Measurements from ENCODE around the gene MLXIP.

Gene MLXIP

DNA sequence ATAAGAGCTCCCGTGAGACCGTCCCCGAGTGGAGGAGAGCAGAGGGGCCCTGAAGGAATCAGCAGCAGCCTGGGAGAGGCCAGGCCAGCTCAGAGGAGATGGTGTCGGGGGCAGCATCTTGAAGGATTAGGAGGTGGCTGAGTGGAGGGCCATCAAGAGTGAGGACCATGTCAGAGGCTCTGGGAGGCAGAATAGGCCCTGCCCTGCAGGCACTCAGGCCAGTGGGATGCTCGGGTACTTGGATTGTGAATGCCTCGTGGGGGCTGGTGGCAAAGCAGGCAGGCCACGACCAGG, 47.7 kb downstream of the MLXIP start:
- DNase-seq (ENCODE audit: low read depth) = no peak

DNA sequence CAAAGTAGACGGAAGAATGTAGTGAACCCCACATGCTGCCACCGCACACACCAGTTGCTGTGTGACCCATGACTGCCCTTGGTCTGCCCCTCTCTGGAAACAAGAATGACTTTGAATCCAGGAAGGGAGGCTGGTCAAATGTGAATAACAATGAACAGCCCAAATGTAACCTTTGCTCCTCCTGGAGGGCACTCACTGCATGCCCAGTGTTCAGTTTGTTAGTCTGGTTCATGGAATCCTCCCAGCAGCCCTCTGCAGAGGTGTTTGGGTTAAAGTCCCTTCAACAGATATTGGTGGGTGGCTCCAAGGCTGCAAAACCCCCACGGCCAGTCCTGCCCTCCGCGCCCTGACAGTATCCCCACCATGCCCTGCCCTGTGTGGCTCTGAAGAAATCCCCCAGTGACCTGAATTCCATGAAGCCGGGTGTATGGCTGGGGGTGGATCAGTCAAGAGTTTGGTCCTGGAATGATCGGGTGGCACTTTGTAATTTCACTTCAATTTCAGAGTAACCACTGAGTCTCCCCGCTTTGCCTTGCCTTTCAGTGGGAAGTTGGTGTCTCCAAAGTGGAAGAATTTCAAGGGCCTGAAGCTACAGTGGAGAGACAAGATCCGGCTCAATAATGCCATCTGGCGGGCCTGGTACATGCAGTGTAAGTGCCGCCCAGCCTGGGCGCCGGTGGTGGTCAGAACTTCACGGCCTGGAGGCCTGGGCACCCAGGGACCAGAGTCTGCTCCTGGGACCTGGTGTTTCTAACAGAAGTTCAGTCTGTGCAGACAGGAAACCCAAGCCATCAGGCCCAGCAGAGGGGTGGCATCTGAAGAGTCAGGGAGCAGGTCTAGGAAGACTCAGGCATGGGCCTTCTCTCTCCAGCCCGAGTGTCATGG, 48.4 kb downstream of the MLXIP start:
- no peak for DNase-seq (ENCODE audit: low read depth)

DNA sequence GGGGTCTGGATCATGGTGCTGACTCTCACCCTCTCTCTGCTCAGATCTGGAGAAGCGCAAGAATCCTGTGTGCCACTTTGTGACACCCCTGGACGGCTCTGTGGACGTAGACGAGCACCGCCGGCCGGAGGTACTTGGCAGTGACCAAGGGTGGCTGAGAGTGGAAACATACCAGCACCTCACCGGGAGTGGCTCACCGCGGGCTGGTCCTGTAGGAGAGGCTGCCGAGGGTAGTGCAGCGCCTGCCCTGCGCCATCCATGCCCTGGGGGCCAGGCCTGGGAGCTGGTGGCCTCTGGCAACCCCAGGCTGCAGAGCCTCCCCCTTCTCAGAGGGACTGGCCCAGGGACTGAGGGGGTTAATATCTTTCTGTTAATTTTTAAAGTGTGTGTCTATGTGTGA, 49.3 kb downstream of the MLXIP start:
- DNase-seq (ENCODE audit: low read depth) = no peak

DNA sequence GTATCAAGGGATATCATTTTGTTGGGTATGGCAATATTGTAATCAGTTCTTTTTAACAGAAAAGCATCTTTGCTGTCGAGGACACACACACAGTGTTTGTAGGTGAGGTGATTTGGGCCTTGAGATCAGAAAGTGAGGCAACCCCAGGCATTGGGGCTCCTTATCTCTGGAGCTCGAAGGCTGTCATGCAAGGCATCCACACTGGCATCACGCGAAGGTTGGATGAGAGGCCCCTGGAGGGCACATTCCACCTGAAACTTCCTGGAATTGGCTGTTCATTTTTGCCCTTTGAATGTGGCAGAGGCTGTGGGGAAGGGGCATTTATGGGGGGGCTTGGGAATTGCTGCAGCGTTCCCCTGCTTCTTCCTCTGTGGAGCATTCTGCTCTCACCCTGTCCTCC, 49.9 kb downstream of the MLXIP start:
- DNase-seq (ENCODE audit: low read depth) = no peak

DNA sequence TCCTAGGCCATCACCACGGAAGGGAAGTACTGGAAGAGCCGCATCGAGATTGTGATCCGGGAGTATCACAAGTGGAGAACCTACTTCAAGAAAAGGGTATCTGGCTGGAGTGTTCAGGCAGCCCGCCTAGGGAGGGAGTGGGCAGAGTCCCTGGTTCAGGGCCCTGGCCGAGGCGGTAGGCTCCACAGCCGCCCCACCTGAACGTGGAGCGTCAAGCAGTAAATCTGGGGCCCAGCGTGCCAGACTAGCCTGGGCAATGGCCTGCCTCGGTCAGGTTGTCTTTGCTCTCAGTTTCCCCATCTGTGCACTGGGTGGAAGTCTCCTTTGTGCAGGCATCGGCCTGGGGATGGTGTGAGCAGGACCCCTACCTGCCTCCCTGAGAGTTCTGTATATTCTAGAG, 50.6 kb downstream of the MLXIP start:
- no peak for DNase-seq (ENCODE audit: low read depth)

DNA sequence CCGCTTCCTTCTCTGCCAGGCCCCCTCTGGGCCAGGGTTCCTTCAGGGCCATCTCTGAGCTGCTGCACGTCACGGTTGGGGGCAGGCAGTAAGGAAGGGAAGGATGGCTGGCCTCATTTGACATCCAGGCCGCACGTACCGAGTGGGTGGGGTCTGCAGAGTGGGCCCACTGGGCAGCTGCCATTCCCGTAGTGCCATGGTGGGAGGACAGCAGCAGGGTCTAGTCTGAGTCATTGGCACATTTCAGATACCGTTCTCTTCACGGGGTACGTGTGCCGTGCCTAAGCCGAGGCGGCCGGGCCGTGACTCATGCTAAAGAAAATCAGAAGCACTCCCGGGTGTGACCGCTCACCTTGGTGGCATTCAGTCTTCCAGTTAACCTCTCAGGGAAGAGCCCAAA, 51.6 kb downstream of the MLXIP start:
- no peak for DNase-seq (ENCODE audit: low read depth)

DNA sequence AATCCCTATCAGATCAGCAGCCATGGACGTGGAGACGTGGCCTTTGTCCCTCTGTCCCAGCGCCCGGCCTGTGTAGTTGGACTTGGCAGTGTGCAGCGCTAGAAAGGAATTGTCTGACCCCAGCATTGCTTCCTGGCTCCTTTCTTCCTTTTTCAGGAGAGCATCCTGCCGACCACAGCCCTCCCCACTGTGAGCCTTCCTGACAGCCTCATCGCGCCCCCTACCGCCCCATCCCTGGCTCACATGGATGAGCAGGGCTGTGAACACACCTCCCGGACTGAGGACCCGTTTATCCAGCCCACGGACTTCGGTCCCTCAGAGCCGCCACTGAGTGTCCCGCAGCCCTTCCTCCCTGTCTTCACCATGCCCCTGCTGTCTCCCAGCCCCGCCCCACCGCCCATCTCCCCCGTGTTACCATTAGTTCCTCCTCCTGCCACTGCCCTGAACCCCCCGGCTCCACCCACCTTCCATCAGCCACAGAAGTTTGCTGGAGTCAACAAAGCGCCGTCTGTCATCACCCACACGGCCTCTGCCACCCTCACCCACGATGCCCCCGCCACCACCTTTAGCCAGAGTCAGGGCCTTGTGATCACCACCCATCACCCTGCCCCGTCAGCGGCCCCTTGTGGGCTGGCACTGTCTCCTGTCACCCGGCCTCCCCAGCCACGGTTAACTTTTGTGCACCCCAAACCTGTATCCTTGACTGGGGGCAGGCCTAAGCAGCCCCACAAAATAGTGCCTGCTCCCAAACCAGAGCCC, 54.8 kb downstream of the MLXIP start:
- no peak for DNase-seq (ENCODE audit: low read depth)

DNA sequence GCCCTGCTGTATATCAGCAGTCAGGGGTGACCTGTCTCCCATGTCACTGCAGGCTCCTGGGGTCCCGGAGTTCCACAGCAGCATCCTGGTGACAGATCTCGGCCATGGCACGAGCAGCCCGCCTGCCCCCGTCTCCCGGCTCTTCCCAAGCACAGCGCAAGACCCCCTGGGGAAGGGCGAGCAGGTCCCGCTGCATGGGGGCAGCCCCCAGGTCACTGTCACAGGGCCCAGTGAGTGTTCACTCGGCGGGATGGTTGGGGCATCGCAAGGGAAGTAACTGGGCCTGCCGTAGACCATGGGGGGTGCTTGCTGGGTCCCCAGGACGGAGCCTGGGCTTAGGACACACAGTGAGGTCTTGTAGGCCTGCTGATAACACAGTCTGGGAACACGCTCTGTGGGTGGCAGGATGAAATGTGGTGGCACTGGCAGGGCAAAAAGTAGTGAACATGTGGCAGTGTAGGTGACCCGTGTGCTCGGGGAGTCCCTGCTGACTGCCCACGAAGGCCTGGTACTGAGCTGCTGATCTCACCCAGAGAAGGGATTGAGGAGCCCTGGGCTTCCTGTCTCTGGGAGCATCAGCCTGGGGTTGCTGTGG, 57.0 kb downstream of the MLXIP start:
- no peak for DNase-seq (ENCODE audit: low read depth)

DNA sequence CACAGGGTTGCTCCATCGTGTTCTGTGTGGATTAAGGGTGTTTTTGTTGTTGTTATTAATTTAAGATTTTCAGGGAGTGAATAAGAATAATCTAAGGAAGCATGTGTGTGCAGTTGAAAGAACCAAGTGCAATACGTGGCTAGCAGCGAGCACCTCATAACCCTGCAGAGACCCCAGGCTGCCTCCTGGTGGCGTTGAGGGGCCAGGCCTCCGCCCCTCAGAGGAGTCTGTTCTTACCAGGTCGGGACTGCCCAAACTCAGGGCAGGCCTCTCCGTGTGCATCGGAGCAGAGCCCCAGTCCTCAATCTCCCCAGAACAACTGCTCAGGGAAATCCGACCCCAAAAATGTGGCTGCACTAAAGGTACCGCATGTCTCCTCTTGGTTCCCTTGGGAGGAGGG, 58.7 kb downstream of the MLXIP start:
- no peak for DNase-seq (ENCODE audit: low read depth)

DNA sequence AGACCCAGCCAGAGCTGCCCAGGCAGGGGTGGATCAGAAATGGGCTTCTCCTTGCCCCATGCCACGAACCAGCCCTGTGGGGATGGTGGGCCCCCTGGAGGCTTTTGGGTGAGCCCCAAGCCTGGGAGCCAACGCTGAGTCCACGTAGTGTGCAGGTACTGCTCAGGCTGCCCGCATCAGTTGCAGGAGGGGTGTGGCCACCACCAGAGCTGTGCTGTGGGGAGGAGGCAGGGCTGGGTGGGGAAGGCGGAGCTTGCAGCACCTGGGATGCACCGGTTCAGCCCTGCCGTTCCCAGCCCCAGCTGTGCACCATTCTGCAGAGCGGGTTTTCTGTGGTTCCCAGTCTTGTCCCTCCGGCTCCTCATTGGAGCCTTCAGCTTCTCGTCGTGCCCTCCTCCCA, 59.1 kb downstream of the MLXIP start:
- DNase-seq (ENCODE audit: low read depth) = no peak

DNA sequence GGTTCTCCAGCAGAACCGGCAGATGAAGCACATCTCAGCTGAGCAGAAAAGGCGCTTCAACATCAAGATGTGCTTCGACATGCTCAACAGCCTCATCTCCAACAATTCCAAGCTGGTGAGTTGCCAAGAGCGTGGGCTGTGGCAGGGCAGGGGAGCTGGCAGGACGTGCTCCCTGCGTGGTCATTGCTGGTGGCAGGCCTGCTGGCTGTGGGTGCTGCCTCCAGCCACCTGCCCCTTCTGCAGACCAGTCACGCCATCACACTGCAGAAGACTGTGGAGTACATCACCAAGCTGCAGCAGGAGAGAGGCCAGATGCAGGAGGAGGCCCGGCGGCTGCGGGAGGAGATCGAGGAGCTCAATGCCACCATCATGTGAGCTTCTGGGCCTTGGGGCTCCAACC, 59.6 kb downstream of the MLXIP start:
- DNase-seq (ENCODE audit: low read depth) = no peak

DNA sequence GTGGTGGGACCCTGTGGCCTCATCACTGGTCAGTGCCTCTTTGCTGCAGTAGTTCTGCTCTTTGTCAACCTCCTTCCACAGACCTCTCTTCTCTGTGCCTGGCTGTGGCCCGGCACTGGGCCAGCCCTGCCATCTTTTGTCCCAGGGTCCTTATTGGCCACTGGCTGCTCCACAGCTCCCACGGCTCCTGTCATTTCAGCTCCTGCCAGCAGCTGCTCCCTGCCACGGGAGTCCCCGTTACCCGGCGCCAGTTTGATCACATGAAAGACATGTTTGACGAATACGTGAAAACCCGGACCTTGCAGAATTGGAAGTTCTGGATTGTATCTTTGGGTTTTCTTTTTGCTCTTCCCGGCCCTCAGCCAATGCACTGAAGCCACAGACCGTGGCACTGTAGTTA, 60.1 kb downstream of the MLXIP start:
- DNase-seq (ENCODE audit: low read depth) = no peak

DNA sequence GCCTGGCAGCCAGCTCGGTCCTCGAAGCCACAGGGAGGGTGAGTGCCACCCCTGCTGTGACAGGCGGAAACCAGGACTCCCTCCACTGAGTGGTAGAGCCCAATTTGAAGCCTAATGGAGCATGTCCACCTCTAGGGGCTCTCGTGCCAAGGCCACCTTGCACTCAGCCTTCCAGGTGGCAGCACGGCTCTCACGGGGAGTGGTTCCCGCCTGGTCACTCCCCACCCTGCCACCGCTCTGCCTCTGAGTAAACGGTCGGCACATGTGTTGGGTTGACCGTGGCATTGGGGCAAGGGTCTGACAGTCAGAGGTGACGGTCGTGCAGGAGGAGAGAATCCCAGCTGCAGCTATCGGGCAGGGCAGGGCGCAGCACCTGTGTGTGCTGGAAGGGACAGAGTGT, 60.7 kb downstream of the MLXIP start:
- DNase-seq (ENCODE audit: low read depth) = no peak

DNA sequence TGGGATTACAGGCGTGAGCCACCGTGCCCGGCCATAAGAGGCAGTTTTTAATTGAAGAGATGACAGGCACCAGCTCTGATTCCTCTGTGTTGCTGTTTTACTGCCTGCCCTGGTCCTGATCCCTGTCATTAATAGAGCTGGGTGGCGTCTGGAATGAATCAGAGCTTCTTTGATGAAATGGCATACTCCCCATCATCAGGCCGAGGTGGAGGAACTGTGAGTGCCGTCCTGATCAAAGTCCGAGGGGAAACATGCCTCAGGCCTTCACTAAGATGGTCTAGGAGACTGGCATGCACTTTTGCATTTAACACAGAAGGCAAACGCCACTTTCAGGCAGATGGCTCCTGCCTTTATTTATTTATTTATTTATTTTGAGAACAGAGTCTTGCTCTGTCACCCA, 61.4 kb downstream of the MLXIP start:
- DNase-seq (ENCODE audit: low read depth) = no peak

DNA sequence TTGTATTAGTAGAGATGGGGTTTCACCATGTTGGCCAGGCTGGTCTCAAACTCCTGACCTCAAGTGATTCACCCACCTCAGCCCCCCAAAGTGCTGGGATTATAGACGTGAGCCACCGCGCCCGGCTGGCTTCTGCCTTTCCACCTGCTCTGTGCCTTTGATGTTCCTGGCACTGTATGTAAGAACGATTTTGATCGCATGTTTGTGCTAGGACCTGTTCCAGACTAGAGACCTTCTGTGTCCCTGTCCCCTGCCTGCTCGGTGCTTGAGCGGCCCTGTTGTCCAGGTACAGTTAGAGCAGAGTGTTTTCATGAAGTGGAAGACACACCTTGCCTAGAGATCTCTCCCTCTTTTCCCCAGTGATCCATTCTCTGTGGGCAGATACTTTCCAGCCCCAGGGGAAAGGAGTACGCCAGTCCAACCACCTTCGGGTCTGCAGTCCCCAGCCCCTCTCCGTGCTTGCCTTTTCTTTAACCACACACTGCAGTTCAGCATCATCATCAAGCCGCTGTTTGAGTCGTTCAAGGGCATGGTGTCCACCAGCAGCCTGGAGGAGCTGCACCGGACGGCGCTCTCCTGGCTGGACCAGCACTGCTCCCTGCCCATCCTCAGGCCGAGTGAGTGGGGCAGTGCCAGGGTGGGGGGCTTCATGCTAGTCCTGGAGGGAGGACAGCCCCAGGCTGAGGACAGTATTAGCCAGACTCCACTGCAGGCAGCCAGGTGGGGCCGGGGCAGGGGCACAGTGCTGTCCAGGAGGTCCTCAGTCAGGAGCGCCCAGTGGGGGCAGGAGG, 62.1 kb downstream of the MLXIP start:
- no peak for DNase-seq (ENCODE audit: low read depth)

DNA sequence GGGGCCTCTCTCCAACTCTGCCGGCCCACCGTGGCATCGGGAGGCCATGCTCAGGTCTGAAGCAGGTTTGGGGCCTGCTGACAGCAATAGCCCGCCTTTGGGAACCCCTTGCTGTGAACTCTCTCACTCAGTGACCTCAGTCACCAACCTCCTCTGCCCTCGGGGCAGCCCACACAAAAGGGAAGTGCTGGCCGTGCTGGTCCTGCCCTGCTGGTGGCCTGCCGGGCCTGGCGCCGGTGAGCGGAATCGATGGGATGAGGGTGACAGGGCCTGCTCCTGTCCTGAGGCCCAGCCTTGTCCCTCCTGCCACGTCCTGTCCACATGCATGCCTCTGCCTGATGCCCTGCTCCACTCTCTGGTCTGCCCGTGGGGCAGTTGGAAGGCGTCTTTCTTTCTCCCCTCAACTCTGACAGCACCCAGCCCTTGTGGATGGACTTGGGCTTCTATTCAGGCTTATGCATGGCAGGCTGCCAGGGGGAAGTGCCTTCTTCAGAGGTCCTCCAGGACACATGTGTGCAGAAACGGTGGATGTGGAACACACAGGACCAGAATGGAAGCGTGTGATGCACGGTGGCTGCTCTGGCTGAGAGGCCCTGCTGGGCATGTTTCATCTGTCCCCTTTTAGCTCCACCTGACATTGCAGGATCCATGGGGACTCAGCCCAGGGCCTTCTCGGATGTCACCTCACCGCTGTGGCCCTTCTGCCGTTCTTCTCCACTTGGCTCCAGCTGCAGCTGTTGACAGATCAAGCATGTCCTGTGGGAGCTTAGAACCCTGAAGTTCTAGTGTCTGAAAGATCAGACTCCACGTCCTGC, 63.6 kb downstream of the MLXIP start:
- no peak for DNase-seq (ENCODE audit: low read depth)

DNA sequence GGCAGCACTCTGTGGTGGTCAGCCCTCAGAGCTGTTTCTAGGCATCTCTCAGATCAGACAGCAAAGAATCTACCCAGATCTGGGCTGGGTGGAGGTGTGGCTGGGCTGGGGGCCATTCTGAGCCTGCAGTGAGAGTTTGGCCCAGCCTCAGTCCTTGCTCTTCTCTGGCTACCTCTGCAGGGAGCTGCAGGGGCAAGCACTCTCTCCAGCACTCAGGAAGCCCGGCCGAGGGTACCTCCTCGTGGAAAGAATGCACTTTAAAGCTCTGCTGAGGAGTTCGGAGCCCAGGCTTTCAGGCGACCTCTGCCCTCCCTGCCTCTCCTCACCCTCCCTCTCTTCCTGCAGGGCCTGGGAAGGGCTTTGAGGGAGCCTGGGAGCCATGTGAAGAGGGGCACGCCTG, 64.3 kb downstream of the MLXIP start:
- DNase-seq (ENCODE audit: low read depth) = no peak

DNA sequence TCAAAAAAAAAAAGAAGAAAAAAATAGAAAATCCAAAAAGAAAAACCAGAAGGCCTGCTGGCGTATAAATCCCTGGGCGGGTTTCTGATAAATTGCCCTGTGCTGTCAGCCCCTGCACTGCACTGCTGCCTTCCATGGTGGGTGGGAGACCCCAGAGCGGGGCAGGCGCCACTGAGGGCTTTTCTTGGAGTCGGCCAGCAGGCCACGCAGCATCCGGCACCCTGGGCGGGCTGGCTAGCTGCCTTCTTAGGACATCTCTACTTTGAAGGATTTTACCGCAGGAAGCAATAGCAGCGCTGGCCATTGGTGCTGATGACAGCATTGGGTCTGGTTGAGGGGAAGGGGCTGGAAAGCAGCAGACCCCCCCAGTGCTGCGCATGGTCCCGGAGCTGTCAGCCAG, 66.3 kb downstream of the MLXIP start:
- DNase-seq (ENCODE audit: low read depth) = no peak

DNA sequence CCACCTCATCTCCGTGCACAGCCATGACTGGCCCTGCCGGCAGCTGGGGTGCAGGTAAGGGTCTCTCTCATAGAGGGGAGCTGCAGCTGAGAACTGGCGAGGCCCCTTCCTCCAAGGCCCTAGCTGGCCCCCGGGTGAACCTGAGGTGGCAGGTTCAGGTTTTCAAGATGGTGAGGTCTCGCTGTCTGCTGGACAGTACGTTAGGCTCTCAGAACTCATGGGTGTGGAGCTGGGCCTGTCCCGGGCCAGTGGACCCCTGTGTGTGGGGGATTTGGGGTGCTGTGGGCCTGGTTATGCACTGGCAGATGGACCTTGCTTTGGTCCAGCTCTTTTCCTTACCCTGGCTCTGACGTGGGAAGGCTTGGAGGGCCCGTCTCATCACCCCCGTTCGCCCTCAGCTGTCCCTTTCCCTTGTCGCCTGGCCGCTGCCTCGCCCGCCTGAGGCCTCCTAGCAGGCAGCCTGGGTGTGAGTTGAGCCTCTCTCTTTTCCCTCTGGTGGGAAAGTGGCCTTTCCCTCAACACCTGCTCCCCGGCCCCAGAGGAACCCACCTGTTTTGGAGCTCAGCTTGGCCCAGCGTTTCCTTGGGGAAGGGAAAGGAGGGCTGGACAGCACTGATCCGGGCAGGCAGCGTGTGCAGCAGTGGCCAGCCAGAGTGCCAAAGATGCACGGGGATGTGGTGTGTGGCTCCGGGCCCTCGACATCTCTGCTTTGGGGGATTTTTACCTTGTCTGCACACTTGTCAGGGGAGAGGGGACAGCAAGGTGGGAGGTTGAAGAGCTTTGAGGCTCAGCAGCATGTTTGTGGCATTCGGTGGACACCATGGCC, 67.2 kb downstream of the MLXIP start:
- DNase-seq (ENCODE audit: low read depth) = no peak

DNA sequence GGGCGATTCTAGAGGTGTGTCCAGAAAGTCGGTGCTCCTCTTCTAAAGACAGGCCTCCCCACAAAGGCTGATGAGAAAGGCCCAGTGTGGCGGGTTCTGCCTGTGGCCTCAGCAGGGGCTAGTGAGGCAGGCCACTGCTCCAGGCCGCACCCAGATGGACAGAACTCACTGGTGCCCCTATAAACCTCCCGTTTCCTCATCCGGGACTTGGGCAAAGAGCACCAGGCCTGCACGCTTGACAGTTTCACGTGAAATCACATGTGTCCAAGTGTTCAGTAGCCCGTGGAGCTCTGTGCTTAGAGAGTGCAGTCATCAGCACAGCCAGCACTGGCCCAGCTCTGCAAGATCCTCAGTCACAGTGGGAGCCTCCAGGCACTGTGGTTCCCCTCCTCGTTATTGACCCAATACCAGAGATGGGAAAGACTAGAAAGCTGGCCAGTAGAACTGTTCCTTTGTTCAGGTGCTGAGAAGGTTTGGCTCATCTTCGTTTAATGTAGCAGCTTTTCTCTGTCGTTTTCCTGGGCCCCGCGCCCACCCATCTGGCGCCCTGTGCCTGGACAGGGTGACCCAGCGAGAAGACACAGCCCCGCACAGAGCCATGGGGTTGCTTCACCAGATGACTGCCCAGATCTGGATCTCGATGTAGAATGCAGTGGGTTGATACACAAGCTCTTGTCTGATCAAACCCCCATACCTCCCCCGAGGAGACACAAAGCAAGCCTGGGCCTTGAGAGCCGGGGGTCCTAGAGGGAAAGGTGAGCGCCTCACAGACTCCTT, 69.1 kb downstream of the MLXIP start:
- no peak for DNase-seq (ENCODE audit: low read depth)
